Measurements from ENCODE around the gene MAP2K4.
A peak's percentile ranks its signal among the peaks of the same experiment; 100 is the strongest.

Gene MAP2K4

DNA sequence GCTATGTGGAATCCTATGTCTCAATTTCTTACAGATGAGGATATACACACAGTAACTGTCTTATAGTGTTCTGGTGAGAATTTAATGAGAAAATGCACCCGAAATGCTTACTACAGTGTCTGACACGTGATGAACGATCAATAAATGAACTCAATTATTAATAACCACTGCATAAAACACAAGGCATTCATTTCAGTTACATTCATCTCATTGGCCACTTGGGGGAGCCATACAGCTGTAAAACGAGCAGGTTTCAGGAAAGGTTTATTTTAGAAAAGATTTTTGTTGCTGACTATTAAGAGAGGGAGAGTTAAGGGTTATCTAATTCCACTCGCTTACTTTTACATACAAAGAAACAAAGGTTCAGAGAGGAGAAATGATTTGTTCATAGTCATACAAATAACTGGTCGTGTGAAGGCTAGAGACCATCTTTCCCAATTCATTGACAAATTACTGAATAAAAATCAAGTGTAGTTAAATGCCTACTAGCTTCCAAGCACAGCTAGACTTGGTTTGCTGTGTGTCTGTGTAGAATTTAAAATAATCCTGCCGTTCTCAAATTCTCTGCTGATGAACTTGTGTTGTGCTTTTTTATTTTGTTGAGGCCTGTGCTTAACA lies 160.1 kb downstream of the MAP2K4 start:
- peak; percentile 51 for TF ChIP-seq CTCF (IDR thresholded peaks at IDR 0.05; ENCODE audit: extremely low read depth, missing control alignments)
- DNase-seq (ENCODE audit: low spot score) = peak; percentile 50

DNA sequence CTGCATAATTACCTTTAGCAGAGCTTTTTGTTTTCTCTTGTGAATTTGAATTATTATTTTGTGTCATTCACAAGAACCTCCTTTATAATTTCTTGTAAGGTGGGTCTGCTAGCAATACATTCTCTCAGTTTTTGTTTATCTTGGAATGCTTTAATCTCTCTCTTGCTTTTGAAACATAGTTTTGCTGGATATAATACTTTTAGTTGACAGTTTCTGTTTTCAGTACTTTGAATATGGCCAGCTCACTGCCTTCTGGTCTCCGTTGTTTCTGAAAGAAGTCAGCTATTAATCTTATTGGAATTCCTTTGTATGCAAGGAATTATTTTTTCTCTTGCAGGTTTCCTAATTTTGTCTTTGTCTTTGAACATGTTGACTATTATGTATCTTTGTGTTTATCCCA lies 167.0 kb downstream of the MAP2K4 start:
- TF ChIP-seq CTCF (IDR thresholded peaks at IDR 0.05; ENCODE audit: extremely low read depth, missing control alignments) = no peak
- DNase-seq (ENCODE audit: low spot score) = no peak

GRCh38 chr17:12193144-12193735 lies 172.6 kb downstream of the MAP2K4 start:
- no peak for DNase-seq (ENCODE audit: low spot score)
- no peak for TF ChIP-seq CTCF (IDR thresholded peaks at IDR 0.05; ENCODE audit: extremely low read depth, missing control alignments)

Measured in GM20000 (cell line).